Neutrophil (primary cell): Measurements from ENCODE around the gene FKRP.

Source experiments
- H3K27ac ChIP-seq: fragments of 200-600 bp; sonication (generic); 2 replicates; pipeline ENCODE4 v1.5.1; 2016; ENCODE audit warnings: mild to moderate bottlenecking, moderate library complexity
- H3K27me3 ChIP-seq: fragments of 200-600 bp; sonication (generic); 2 replicates; pipeline ENCODE4 v1.6.0; 2016; ENCODE audit warnings: mild to moderate bottlenecking
- H3K36me3 ChIP-seq: fragments of 200-600 bp; sonication (generic); 2 replicates; pipeline ENCODE4 v1.5.1; 2017
- H3K4me1 ChIP-seq, 2 experiments: fragments of 200-600 bp in 1 of 2; sonication (generic) in 1 of 2; 1 replicate in 1 of 2; 2 replicates in 1 of 2; pipeline versions ENCODE4 v1.5.1 to v1.6.1; 2013 to 2016; ENCODE audit warnings: low read depth in 1 of 2, low read length in 1 of 2, mild to moderate bottlenecking in 1 of 2, moderate library complexity in 1 of 2; ENCODE audit not compliant: control insufficient read depth in 1 of 2, insufficient read depth in 1 of 2
- H3K4me3 ChIP-seq, 2 experiments: fragments of 200-600 bp in 1 of 2; sonication (generic) in 1 of 2; 1 replicate in 1 of 2; 2 replicates in 1 of 2; pipeline ENCODE4 v1.5.1; 2013 to 2016; ENCODE audit warnings: low read depth in 1 of 2, low read length in 1 of 2, mild to moderate bottlenecking in 1 of 2, moderate library complexity in 1 of 2
- H3K9me3 ChIP-seq: fragments of 200-600 bp; sonication (generic); 2 replicates; pipeline ENCODE4 v1.5.1; 2016
- CTCF ChIP-seq: fragments of 200-600 bp; sonication (generic); IDR thresholded peaks from 2 replicates; pipeline ENCODE4 v1.5.1; 2016; ENCODE audit warnings: antibody characterized with exemption

The FKRP gene

GRCh38 chr19:46718157-46718933, 27.5 kb upstream of the FKRP start:
- peaks cover 58 to 64% of the 10 kb centered on the region in 2 experiments for H3K4me1 ChIP-seq
- H3K27ac ChIP-seq: peak overlapping the region; percentile 92
- no peak for TF ChIP-seq CTCF
- no peaks in the 10 kb centered on the region for H3K27me3 ChIP-seq
- H3K4me3 ChIP-seq: peak overlapping the region; percentile 94 to 95
- no peaks in the 10 kb centered on the region for H3K9me3 ChIP-seq
- H3K36me3 ChIP-seq: peaks cover 47% of the 10 kb centered on the region

GRCh38 chr19:46718934-46719622, 26.8 kb upstream of the FKRP start:
- Histone ChIP-seq H3K4me3 (peak overlapping the region; percentile 94 to 95), H3K36me3 (peaks cover 54% of the 10 kb centered on the region), H3K27me3 (no peaks in the 10 kb centered on the region), H3K9me3 (no peaks in the 10 kb centered on the region), H3K27ac (peak overlapping the region; percentile 92), H3K4me1 (peaks cover 57 to 58% of the 10 kb centered on the region in 2 experiments)
- no peak for TF ChIP-seq CTCF

- no peak overlapping the region for H3K4me3 ChIP-seq
- H3K36me3 ChIP-seq: peaks cover 62% of the 10 kb centered on the region
- TF ChIP-seq CTCF: no peak
- H3K27me3 ChIP-seq: no peaks in the 10 kb centered on the region
- H3K4me1 ChIP-seq: peaks cover 51 to 53% of the 10 kb centered on the region in 2 experiments
- no peaks in the 10 kb centered on the region for H3K9me3 ChIP-seq
- H3K27ac ChIP-seq: peak overlapping the region; percentile 92
Observed at GRCh38 chr19:46719629-46720502, 26.0 kb upstream of the FKRP start.

- no peak overlapping the region for H3K27ac ChIP-seq
- H3K9me3 ChIP-seq: no peaks in the 10 kb centered on the region
- H3K36me3 ChIP-seq: peaks cover 70% of the 10 kb centered on the region
- H3K4me3 ChIP-seq: no peak overlapping the region
- H3K4me1 ChIP-seq: peaks cover 43 to 45% of the 10 kb centered on the region in 2 experiments
- no peaks in the 10 kb centered on the region for H3K27me3 ChIP-seq
- TF ChIP-seq CTCF: no peak
Observed at GRCh38 chr19:46720503-46721239, 25.2 kb upstream of the FKRP start.
